Sigmoid colon (tissue), 7 donors: ENCODE measurements around the gene ZNF485. TPM values are rescaled to one million over a fixed set of nuclear protein-coding genes. Genes with fewer than 3 reads are reported as not detected.

Experiments
- DNase-seq: peaks from one replicate; pipeline ENCODE4 v3.0.0-alpha.2; 2019
- H3K27ac ChIP-seq, 4 donors: fragments of 200-600 bp; sonication (generic); one replicate each; pipeline ENCODE4 v1.5.1; 2016 to 2019; ENCODE audit warnings: mild to moderate bottlenecking in 1 of 4
- H3K27me3 ChIP-seq, 3 donors: fragments of 200-600 bp; sonication (generic); one replicate each; pipeline ENCODE4 v1.5.1; 2019; ENCODE audit warnings: mild to moderate bottlenecking in 1 of 3
- H3K36me3 ChIP-seq, 4 donors: fragments of 200-600 bp; sonication (generic); one replicate each; pipeline ENCODE4 v1.5.1; 2016 to 2019
- H3K4me1 ChIP-seq, 4 donors: fragments of 200-600 bp; sonication (generic); one replicate each; pipeline ENCODE4 v1.5.1; 2017 to 2019
- H3K4me3 ChIP-seq, 4 donors: fragments of 200-600 bp; sonication (generic); one replicate each; pipeline ENCODE4 v1.5.1; 2017 to 2019; ENCODE audit warnings: mild to moderate bottlenecking in 2 of 4, moderate library complexity in 1 of 4
- H3K9me3 ChIP-seq, 4 donors: fragments of 200-600 bp in 3 of 4; sonication (generic) in 3 of 4; one replicate each; pipeline versions ENCODE4 v1.5.1 to v1.6.1; 2013 to 2019
- EP300 ChIP-seq, 4 donors: sonication (generic); formaldehyde crosslinking; IDR thresholded peaks; one replicate each; pipeline ENCODE4 v1.6.1; 2017; ENCODE audit warnings: antibody characterized with exemption in 4 of 4
- POLR2A ChIP-seq, 2 donors: fragments of 450-650 bp; IDR thresholded peaks; one replicate each; pipeline ENCODE4 v1.6.1; 2016; ENCODE audit warnings: antibody characterized with exemption in 2 of 2, mild to moderate bottlenecking in 2 of 2, moderate library complexity in 2 of 2
- POLR2AphosphoS5 ChIP-seq, 4 donors: sonication (generic); formaldehyde crosslinking; IDR thresholded peaks; one replicate each; pipeline ENCODE4 v1.6.1; 2017; ENCODE audit warnings: antibody characterized with exemption in 4 of 4
- WGBS, 2 donors: extraction: QIAGEN DNeasy Blood & Tissue Kit; methylation state at CpG; one replicate each; pipeline ENCODE4 v1.1.7; 2013; 5-methylcytosine and 5-hydroxymethylcytosine counted together
- intact Hi-C: fragments of 100-400 bp; cut with DNase I; formaldehyde crosslinking; loops from one replicate; pipeline ENCODE4 v1.15.1; 2023
- polyA plus RNA-seq, 3 donors: library from polyadenylated mRNA; stranded (reverse); fragments of 200-250 nt; gene quantifications; one replicate each; pipeline ENCODE4 v1.2.3, GENCODE V29; 2013
- total RNA-seq, 4 donors: library from RNA; depleted of rRNA; stranded (reverse); fragments of >200 nt; gene quantifications; one replicate each; pipeline ENCODE4 v1.1.0, GENCODE V29; 2016
- TF ChIP-seq, protein P1 (sequence below), 4 experiments: fragments of 450-650 bp in 3 of 4; fragments of 200-600 bp in 1 of 4; IDR thresholded peaks; one replicate each; pipeline ENCODE4 v1.5.1; 2016 to 2019; ENCODE audit warnings: antibody characterized with exemption in 4 of 4, mild to moderate bottlenecking in 3 of 4, moderate library complexity in 2 of 4
- donor health status: healthy with polysubstance abuse.
- donor health status: Bipolar disorder and iron deficiency.
- donor health status: healthy.

The ZNF485 gene
- total and polyA plus RNA-seq, 7 donors = 0.46 to 3.8 (median 2.5) TPM

GRCh38 chr10:43616697-43617370 lies 10.6 kb downstream of the ZNF485 start:
- Histone ChIP-seq H3K4me3 (no peak overlapping the region), H3K4me1 (no peaks in the 10 kb centered on the region), H3K36me3 (peaks cover 0 to 41% (median 6%) of the 10 kb centered on the region in 4 donors), H3K27me3 (no peaks in the 10 kb centered on the region), H3K9me3 (peaks cover 0 to 17% (median 5%) of the 10 kb centered on the region in 4 donors), H3K27ac (no peak overlapping the region)
- 89 to 97% methylated on average over 6 of the region's 6 CpGs for WGBS, 2 donors
- intact Hi-C loops = no loop called here
- DNase-seq = no peak
- TF ChIP-seq EP300 (IDR thresholded peaks at IDR 0.05) (no peak), POLR2A (IDR thresholded peaks at IDR 0.05) (no peak), POLR2AphosphoS5 (IDR thresholded peaks at IDR 0.05) (no peak)
- TF ChIP-seq, protein P1, sequence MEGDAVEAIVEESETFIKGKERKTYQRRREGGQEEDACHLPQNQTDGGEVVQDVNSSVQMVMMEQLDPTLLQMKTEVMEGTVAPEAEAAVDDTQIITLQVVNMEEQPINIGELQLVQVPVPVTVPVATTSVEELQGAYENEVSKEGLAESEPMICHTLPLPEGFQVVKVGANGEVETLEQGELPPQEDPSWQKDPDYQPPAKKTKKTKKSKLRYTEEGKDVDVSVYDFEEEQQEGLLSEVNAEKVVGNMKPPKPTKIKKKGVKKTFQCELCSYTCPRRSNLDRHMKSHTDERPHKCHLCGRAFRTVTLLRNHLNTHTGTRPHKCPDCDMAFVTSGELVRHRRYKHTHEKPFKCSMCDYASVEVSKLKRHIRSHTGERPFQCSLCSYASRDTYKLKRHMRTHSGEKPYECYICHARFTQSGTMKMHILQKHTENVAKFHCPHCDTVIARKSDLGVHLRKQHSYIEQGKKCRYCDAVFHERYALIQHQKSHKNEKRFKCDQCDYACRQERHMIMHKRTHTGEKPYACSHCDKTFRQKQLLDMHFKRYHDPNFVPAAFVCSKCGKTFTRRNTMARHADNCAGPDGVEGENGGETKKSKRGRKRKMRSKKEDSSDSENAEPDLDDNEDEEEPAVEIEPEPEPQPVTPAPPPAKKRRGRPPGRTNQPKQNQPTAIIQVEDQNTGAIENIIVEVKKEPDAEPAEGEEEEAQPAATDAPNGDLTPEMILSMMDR (IDR thresholded peaks at IDR 0.05) = no peak

- Histone ChIP-seq H3K4me1 (no peaks in the 10 kb centered on the region), H3K36me3 (peaks cover 0 to 29% (median 6%) of the 10 kb centered on the region in 4 donors), H3K4me3 (no peak overlapping the region), H3K27me3 (no peaks in the 10 kb centered on the region), H3K27ac (no peak overlapping the region), H3K9me3 (peaks cover 0 to 17% (median 5%) of the 10 kb centered on the region in 4 donors)
- TF ChIP-seq EP300 (IDR thresholded peaks at IDR 0.05) (no peak), POLR2AphosphoS5 (IDR thresholded peaks at IDR 0.05) (no peak), POLR2A (IDR thresholded peaks at IDR 0.05) (no peak)
- TF ChIP-seq, protein P1 (IDR thresholded peaks at IDR 0.05) = no peak
- intact Hi-C loops = no loop called here
- 95 to 98% methylated on average over 2 of the region's 2 CpGs for WGBS, 2 donors
- DNase-seq = no peak
These were observed 13.1 kb downstream of the ZNF485 start for GRCh38 chr10:43619368-43619767.

DNA sequence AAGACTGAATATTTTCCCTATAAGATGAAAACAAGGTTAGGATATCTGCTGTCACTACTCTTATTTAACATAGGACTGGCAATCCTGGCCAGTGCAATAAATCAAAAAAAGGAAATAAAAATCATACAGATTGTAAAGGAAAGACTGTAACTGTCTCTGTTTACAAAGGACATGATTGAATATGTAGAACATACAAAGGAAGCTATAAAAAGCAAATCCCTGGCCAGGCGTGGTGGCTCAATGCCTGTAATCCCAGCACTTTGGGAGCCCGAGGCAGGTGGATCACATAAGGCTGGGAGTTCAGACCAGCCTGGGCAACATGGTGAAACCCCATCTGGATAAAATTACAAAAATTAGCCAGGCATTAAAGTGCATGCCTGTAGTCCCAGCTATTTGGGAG lies 15.8 kb downstream of the ZNF485 start:
- Histone ChIP-seq H3K9me3 (peaks cover 0 to 7% (median 0%) of the 10 kb centered on the region in 4 donors), H3K4me1 (no peaks in the 10 kb centered on the region), H3K4me3 (no peak overlapping the region), H3K36me3 (peaks cover 0 to 3% (median 0%) of the 10 kb centered on the region in 4 donors), H3K27me3 (no peaks in the 10 kb centered on the region), H3K27ac (no peak overlapping the region)
- TF ChIP-seq POLR2AphosphoS5 (IDR thresholded peaks at IDR 0.05) (no peak), POLR2A (IDR thresholded peaks at IDR 0.05) (no peak), EP300 (IDR thresholded peaks at IDR 0.05) (no peak)
- TF ChIP-seq, protein P1 (IDR thresholded peaks at IDR 0.05) = no peak
- intact Hi-C loops = no loop called here
- no peak for DNase-seq
- WGBS, 2 donors = 10 to 50% methylated on average over 2 of the region's 2 CpGs

- no peak overlapping the region for H3K27ac ChIP-seq
- 56 to 60% methylated on average over 3 of the region's 3 CpGs for WGBS, 2 donors
- no peaks in the 10 kb centered on the region for H3K36me3 ChIP-seq
- H3K4me1 ChIP-seq = no peaks in the 10 kb centered on the region
- intact Hi-C loops = no loop called here
- H3K27me3 ChIP-seq = no peaks in the 10 kb centered on the region
- TF ChIP-seq POLR2A (IDR thresholded peaks at IDR 0.05) (no peak), EP300 (IDR thresholded peaks at IDR 0.05) (no peak), POLR2AphosphoS5 (IDR thresholded peaks at IDR 0.05) (no peak)
- TF ChIP-seq, protein P1 (IDR thresholded peaks at IDR 0.05) = no peak
- peaks cover 0 to 3% (median 0%) of the 10 kb centered on the region in 4 donors for H3K9me3 ChIP-seq
- no peak for DNase-seq
- H3K4me3 ChIP-seq = peak overlapping the region in 1 of 4 donors; percentile 1
These were observed 17.1 kb downstream of the ZNF485 start for GRCh38 chr10:43623351-43623750.
